HG03565 (cell line): ENCODE measurements around the gene STUB1.

ENCODE experiments used
- ATAC-seq: cut with Tn5 transposase; IDR thresholded peaks from one replicate; pipeline ENCODE4 v1.9.1; 2021; ENCODE audit warnings: mild to moderate bottlenecking, moderate library complexity; ENCODE audit not compliant: unreplicated experiment

STUB1 gene

DNA sequence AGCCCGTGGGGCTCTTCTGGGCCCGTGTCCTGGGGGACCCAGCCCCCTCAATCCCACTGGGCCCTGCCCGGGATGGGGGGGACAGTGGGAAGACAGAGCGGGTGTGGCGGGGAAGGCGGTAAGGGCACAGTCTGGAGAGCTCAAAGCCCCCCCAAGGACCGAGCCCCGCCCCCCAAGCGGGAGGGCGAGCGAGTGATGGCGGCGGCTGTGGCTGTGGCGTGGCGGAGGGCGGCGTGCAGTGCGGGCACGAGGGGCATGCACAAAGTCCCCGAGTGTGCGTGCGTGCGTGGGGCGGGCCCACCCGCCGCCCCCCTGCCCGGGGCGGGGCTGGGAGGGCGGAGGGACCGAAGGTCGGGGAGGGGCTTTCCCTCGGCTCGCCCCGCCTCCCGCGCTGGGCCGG lies 13.6 kb downstream of the STUB1 start:
- ATAC-seq, result no peak

- ATAC-seq, result no peak
Observed at GRCh38 chr16:694187-694862, 14.1 kb downstream of the STUB1 start.

GRCh38 chr16:694863-695354 lies 14.7 kb downstream of the STUB1 start:
- no peak for ATAC-seq

- no peak for ATAC-seq
Observed at GRCh38 chr16:695355-696089, 15.3 kb downstream of the STUB1 start.

- ATAC-seq, result no peak
Observed at GRCh38 chr16:698911-699671, 18.9 kb downstream of the STUB1 start.

GRCh38 chr16:700684-701584 lies 20.7 kb downstream of the STUB1 start:
- no peak for ATAC-seq

GRCh38 chr16:702341-702740 lies 22.1 kb downstream of the STUB1 start:
- no peak for ATAC-seq

DNA sequence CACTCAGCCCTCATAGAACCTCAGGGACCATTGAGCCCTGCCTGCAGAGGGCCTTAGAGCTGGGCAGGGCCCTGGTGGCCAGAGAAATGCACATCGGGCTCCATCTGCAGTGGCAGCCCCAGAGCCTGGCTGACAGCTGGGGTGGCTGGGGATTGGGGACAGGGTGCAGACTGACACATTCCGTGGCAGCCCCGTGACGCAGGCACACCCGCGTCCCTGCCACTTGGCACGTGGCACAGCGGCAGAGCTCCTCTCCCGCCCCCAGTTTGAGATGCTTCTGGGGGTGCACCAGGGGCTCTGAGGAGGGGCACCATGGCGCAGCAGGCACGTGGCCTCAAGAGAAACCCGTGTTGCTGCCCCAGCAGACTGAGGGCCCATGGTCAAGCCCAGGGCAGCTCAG lies 23.2 kb downstream of the STUB1 start:
- ATAC-seq, result no peak

GRCh38 chr16:704047-704446 lies 23.8 kb downstream of the STUB1 start:
- ATAC-seq, result no peak

DNA sequence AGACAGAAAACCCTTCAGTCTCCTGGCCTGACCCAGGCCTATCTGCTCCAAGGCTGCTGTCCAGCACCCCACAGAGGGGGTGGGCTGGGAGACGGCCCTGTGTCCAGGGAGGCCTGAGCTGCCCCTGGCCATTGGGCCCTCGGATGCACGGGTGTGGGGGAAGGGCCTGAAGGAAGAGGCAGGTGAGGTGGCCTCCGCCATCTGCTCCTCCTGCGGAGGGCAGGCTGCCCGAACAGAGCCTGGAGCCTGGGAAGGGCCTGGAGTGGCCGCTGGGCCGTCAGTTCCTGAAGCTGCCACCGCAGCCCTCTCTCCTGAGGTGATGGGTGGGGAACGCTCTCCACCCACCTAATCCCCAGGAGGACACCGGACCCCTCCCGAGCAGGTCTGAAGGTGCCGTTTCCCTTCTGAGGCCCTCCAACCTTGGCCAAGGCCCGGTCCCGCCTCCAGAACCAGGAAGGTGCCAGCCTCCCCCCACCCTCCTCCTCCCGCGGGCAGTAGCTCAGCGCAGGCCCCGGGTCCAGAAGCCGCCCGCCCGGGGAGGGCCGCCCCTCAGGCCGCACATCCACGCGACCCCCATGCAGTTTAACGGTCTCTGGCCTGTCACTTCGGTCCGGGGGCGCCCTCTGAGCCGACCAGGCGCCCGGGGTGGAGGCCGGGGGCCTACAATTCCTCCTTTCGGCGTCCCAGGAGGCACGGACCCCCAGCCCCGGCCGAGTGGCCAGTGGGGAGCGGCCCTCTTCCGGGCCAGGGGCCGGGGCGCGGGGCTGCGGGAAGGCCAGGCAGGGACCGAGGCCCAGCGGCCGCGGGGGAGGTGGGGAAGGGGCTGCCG lies 24.6 kb downstream of the STUB1 start:
- ATAC-seq, result no peak

GRCh38 chr16:705431-706188 lies 25.4 kb downstream of the STUB1 start, which contains the start of gene FBXL16:
FBXL16 (minus strand) TSS chr16:705801; CDS start chr16:697405, 8,396 bp downstream.
- no peak for ATAC-seq

DNA sequence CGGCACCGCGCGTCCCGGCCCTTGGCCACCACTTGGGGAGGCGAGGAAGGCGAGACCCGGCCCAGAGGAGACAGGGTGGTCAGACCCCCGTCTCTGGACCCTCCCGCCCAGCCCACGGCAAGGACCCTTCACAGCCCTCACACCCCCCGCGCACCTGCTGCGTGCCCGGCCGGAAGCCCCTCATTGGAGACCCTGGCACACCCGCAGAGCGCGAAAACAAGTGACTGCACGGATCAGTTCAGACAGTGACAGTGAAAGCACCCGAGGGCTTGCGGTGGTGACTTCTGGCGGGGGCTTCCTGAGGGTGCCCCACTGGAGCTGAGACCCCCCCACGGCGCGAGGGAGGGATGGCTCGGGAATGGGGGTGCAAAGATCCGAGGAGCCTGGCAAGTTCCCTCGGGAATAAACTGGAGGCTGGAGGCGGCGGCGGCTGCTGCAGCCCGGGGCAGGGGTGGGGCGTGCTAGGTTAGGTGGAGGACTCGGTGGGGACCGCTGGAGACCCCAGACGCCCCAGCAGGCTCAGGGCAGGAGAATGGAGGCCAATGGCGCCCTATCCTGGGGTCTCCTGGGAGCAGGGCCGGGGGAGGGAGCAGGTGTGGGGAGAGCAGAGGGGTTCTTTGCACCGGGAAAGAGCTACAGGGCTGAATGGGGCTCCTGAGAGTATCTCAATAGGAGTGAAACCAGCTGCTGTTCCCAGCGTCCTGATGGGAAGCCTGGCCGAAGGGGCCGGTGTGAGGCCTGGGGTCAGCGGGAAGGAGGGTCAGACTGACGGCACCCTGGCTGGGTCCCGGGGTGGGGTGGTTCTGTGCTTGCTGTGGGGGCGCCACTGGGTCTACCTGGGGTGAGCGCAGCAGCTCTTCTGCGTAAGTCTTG lies 26.2 kb downstream of the STUB1 start:
- ATAC-seq, result no peak

DNA sequence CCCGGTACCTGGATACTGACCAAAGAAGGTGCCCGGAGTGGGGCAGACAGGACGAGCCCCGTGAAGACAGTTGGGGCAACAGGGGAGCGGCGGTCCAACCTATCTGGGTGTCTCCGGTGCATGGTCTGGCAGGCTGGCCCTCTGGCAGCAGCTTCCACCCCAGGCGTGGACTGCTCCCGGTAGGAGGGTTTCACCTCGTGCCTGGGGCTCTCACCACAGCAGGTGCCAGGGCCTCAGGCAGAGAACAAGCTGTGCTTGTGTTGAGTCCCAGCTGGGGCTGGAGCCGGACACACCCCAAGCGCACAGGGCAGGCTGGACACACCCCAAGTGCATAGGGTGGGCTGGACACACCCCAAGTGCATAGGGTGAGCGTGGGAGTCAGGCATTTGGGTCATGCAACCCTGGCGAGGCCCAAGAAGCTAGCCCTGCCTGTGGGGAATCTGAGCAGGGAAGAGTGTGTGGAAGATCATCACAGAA lies 26.9 kb downstream of the STUB1 start:
- no peak for ATAC-seq

DNA sequence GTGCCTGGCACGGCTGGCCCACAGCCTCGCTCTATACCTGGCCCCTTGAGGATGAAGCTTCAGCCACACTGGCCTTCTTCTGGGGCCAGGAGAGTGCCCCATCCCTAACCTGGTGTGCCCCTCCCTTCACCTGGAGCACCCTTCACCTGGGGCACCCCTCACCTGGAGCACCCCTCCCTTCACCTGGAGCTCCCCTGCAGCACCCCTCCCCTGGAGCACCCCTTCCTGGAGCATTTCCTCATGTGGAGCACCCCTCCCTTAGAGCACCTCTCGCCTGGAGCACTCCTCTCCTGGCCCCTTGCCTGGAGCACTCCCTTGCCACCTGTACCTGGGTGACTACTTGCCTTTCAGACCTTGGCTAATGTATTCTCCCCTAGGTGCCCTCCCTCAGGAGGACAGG lies 27.8 kb downstream of the STUB1 start:
- no peak for ATAC-seq

DNA sequence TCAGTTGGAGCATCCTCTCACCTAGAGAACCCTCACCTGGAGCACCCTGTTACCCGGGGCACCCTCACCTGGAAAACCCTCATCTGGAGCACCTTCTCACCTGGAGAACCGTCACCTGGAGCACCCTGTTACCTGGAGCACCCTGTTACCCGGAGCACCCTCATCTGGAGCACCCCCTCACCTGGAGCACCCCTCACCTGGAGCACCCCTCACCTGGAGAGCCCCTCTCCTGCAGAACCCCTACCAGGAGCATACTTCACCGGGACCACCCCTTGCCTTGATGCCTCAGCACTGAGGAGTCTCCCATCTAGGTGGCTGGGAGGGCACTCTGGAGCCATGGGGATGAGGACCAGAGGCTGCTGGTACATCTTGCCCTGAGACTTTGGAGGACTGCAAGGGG lies 28.7 kb downstream of the STUB1 start:
- no peak for ATAC-seq

- no peak for ATAC-seq
Observed at GRCh38 chr16:709566-710499, 29.6 kb downstream of the STUB1 start.
